HUES6 (cell line): Measurements from ENCODE around the gene PARL.

Source experiments
- H3K27ac ChIP-seq: 2 replicates; pipeline ENCODE4 v1.7.0; 2013; ENCODE audit warnings: low read depth, mild to moderate bottlenecking, low read length, inconsistent platforms
- H3K27me3 ChIP-seq: 2 replicates; pipeline ENCODE4 v1.6.1; 2013; ENCODE audit warnings: low read length; ENCODE audit not compliant: control insufficient read depth, insufficient read depth
- H3K36me3 ChIP-seq: 2 replicates; pipeline ENCODE4 v1.6.1; 2013; ENCODE audit warnings: low read length; ENCODE audit not compliant: control insufficient read depth, insufficient read depth
- H3K4me1 ChIP-seq: 2 replicates; pipeline ENCODE4 v1.6.1; 2013; ENCODE audit warnings: low read length; ENCODE audit not compliant: control insufficient read depth, insufficient read depth
- H3K4me3 ChIP-seq: 2 replicates; pipeline ENCODE4 v1.5.1; 2013; ENCODE audit warnings: low read depth, low read length
- H3K9ac ChIP-seq: one replicate; pipeline ENCODE4 v1.6.1; 2013; ENCODE audit warnings: mild to moderate bottlenecking, low read length
- H3K9me3 ChIP-seq: 2 replicates; pipeline ENCODE4 v1.6.1; 2013; ENCODE audit warnings: low read depth, low read length; ENCODE audit not compliant: control insufficient read depth, insufficient read depth

PARL gene

DNA sequence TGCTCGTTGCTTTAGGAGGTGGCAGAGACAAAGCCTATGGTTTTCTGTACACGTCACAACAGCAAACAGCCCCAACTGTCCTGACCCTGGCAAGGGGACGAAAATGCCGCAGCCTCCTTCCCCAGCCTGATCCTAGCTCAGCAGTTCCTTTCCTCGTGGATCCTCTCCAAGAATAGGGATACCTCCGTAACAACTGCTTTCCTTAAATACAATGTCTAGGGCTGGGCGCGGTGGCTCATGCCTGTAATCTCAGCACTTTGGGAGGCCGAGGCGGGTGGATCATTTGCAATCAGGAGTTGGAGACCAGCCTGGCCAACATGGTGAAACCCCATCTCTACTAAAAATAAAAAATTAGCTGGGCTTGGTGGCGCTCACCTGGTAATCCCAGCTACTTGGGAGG is 76.3 kb downstream of the PARL start:
- no peak overlapping the region for H3K4me3 ChIP-seq
- H3K9ac ChIP-seq, result no peak overlapping the region
- H3K4me1 ChIP-seq, result no peaks in the 10 kb centered on the region
- peaks cover 92% of the 10 kb centered on the region for H3K36me3 ChIP-seq
- H3K9me3 ChIP-seq, result no peaks in the 10 kb centered on the region
- no peak overlapping the region for H3K27ac ChIP-seq
- no peaks in the 10 kb centered on the region for H3K27me3 ChIP-seq

DNA sequence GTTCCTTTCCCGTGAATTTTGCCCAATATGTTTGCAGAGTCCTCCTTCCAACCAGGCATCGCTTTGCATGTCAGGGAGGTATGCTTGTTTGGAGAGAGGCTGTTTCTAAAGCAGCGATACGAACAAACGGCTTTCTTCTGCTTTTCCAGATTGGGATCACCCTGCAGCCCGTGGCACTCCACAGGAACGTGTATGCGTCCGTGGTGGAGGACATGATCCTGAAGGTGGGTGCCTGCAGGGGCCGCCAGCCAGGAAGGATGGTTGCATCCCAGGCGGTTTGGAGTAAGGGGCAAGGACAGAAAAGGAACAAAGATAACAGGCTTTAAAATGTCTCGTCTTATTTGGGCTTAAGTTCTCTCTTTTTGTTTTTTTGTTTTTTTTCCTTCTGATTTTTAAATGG is 76.8 kb downstream of the PARL start:
- H3K9ac ChIP-seq, result no peak overlapping the region
- H3K4me1 ChIP-seq, result no peaks in the 10 kb centered on the region

DNA sequence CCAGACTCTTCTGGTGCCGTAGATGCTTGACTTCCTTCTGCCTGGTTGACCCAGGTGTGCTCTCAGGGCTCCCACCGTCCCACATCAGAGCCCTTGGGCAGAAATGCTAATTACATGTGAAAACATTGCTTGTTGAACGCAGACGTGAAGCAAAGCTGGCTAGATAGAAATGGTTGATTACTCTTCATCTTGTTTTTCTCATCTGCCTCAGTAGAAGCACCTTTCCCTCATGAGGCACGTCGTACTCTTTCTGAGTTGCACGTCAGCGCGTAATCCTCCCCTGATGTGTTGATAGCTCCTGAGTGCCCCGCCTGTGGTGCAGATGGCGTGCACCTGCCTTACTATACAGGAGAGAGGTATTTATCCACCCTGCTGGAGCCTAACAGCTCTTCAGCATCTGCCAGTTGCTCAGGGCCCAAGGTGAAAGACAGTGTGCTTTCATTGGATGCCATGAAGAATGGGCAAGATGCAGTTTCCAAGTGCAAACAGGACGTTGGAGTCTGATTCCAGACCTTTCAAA is 77.4 kb downstream of the PARL start:
- H3K9me3 ChIP-seq, result no peaks in the 10 kb centered on the region
- H3K27me3 ChIP-seq, result no peaks in the 10 kb centered on the region
- no peak overlapping the region for H3K4me3 ChIP-seq
- no peak overlapping the region for H3K9ac ChIP-seq
- no peaks in the 10 kb centered on the region for H3K4me1 ChIP-seq
- H3K36me3 ChIP-seq, result peaks cover 97% of the 10 kb centered on the region
- no peak overlapping the region for H3K27ac ChIP-seq

More for the DNA sequence above, 76.8 kb downstream of the PARL start:
- Histone ChIP-seq H3K4me3 (no peak overlapping the region), H3K27me3 (no peaks in the 10 kb centered on the region), H3K9me3 (no peaks in the 10 kb centered on the region), H3K36me3 (peaks cover 94% of the 10 kb centered on the region), H3K27ac (no peak overlapping the region)

DNA sequence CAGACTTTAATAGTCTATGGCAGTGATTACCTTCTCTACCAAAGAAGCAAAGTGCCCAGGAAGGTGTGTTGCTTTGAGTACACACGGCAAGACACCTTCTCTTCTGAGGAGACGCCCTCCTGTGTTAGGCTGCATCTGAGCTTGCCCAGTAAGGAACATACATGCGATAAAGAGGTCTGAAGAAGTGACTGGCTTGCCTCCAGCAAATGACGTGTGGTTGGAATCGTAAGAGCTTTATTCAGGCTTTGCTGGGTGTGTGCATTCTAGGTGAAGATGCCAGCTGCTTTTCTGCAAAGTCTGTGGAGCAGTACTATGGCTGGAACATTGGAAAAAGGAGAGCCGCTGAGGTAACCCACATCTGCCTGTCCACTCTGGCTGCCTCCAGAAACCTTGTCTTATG is 81.7 kb downstream of the PARL start:
- Histone ChIP-seq H3K4me3 (no peak overlapping the region), H3K4me1 (no peaks in the 10 kb centered on the region), H3K27me3 (no peaks in the 10 kb centered on the region), H3K27ac (no peak overlapping the region), H3K9me3 (no peaks in the 10 kb centered on the region), H3K9ac (no peak overlapping the region), H3K36me3 (peaks cover 97% of the 10 kb centered on the region)

DNA sequence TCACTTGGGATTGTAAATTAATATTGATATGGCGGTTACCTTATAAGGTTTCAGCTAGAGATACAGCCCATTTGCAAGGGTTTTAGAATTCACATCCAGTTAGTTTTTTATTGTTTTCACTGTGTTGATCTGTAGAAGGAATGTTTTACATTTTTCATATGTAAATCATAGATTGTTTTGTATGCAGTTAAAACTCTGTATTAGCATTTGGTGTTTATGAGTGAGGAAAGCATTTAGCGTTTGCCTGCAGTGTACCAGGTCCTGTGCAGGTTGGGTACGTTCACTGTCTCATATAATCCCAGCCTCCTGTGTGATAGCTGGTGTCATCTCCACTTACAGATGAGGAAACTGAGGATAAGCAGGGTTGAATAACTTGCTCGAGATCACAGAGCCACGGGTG is 83.1 kb downstream of the PARL start:
- peaks cover 95% of the 10 kb centered on the region for H3K36me3 ChIP-seq
- H3K4me1 ChIP-seq, result no peaks in the 10 kb centered on the region
- H3K9me3 ChIP-seq, result no peaks in the 10 kb centered on the region
- no peak overlapping the region for H3K27ac ChIP-seq
- H3K9ac ChIP-seq, result no peak overlapping the region
- no peaks in the 10 kb centered on the region for H3K27me3 ChIP-seq
- no peak overlapping the region for H3K4me3 ChIP-seq

DNA sequence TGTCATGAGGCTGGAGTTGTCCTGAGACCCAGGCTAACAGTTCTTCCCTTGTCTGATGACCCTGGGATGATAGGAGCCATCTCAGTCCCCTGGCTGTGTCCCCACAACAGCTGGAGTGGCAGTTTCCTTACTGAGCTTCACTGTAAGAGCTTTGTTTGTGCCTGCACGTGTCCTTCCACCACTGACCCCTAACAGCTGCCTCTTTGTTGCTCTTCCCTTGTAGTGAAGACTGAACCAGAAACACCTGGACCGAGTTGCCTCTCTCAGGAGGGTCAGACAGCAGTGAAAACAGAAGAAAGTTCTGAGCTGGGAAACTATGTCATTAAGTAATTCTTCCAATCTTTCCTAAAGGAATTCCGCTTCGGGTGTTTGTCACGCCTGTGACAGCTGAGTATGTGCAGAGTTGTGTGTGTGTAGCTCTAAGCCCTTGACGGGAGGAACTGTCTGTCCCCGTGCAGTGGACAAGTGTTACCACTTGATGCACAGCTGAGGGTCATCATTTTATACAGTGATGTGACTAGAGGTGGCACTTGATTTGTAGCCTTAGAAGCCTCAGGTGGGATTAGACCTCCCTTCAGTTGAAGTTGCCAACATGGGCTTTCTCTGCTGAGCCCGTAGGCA is 84.3 kb downstream of the PARL start:
- no peak overlapping the region for H3K9ac ChIP-seq
- H3K36me3 ChIP-seq, result peaks cover 87% of the 10 kb centered on the region
- no peaks in the 10 kb centered on the region for H3K4me1 ChIP-seq

DNA sequence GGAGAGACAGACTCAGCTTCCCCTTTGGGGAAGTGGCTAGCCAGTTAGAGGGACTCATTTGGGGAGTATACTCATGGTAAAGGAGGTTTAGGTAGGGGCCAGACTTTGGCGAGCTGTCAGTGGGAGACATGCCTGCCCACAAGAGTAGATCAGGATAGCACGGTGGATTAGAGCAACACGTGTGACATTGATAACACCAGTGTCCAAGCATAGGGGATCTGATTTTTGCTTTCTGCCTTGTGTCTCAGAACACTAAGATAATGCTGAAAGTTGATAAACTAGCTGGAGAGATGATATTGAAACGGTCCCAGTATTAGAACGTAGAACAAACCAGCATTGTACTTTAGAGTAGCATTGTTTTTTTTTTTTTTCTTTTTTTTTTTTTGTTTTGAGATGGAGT is 85.2 kb downstream of the PARL start:
- Histone ChIP-seq H3K27me3 (no peaks in the 10 kb centered on the region), H3K36me3 (peaks cover 81% of the 10 kb centered on the region), H3K9me3 (no peaks in the 10 kb centered on the region), H3K4me3 (no peak overlapping the region), H3K4me1 (no peaks in the 10 kb centered on the region), H3K27ac (no peak overlapping the region), H3K9ac (no peak overlapping the region)

More for the DNA sequence above, 84.3 kb downstream of the PARL start:
- H3K27me3 ChIP-seq, result no peaks in the 10 kb centered on the region
- no peak overlapping the region for H3K4me3 ChIP-seq
- no peak overlapping the region for H3K27ac ChIP-seq
- no peaks in the 10 kb centered on the region for H3K9me3 ChIP-seq

- Histone ChIP-seq H3K27ac (no peak overlapping the region), H3K27me3 (no peaks in the 10 kb centered on the region), H3K9me3 (no peaks in the 10 kb centered on the region), H3K9ac (no peak overlapping the region), H3K36me3 (peaks cover 78% of the 10 kb centered on the region), H3K4me1 (no peaks in the 10 kb centered on the region), H3K4me3 (no peak overlapping the region)
Observed at GRCh38 chr3:183797996-183798395, 86.7 kb downstream of the PARL start.

- H3K27me3 ChIP-seq, result no peaks in the 10 kb centered on the region
- no peaks in the 10 kb centered on the region for H3K4me1 ChIP-seq
- peaks cover 77% of the 10 kb centered on the region for H3K36me3 ChIP-seq
- no peak overlapping the region for H3K27ac ChIP-seq
- no peak overlapping the region for H3K4me3 ChIP-seq
- no peak overlapping the region for H3K9ac ChIP-seq
- H3K9me3 ChIP-seq, result no peaks in the 10 kb centered on the region
Observed at GRCh38 chr3:183796372-183796771, 88.3 kb downstream of the PARL start.

GRCh38 chr3:183794452-183794851 is 90.2 kb downstream of the PARL start:
- Histone ChIP-seq H3K27me3 (no peaks in the 10 kb centered on the region), H3K4me3 (no peak overlapping the region), H3K27ac (no peak overlapping the region), H3K9ac (no peak overlapping the region), H3K9me3 (no peaks in the 10 kb centered on the region), H3K36me3 (peaks cover 78% of the 10 kb centered on the region), H3K4me1 (no peaks in the 10 kb centered on the region)

DNA sequence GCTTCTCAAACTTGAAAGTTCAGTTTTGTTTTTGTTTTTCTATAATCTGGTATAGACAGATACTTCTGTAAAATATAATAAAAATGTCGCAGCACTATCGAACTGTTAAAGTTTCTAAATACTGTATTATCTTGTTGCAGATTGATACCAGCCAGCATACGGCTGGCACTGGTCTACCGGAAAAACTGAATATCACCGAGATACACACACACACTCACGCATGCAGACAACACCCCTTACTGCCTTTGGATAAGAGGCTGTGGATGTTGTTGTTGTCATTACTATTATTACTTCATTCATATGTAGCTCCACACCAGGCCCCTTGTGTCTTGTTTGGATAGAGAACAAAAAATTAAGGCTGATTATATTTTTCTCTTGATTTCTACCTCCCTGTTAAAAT is 91.7 kb downstream of the PARL start:
- H3K9ac ChIP-seq, result no peak overlapping the region
- H3K9me3 ChIP-seq, result no peaks in the 10 kb centered on the region
- no peak overlapping the region for H3K4me3 ChIP-seq
- H3K36me3 ChIP-seq, result peaks cover 76% of the 10 kb centered on the region
- no peaks in the 10 kb centered on the region for H3K27me3 ChIP-seq
- no peak overlapping the region for H3K27ac ChIP-seq
- no peaks in the 10 kb centered on the region for H3K4me1 ChIP-seq
